ENCODE measurements around the gene ADCY6.

ADCY6 gene

DNA sequence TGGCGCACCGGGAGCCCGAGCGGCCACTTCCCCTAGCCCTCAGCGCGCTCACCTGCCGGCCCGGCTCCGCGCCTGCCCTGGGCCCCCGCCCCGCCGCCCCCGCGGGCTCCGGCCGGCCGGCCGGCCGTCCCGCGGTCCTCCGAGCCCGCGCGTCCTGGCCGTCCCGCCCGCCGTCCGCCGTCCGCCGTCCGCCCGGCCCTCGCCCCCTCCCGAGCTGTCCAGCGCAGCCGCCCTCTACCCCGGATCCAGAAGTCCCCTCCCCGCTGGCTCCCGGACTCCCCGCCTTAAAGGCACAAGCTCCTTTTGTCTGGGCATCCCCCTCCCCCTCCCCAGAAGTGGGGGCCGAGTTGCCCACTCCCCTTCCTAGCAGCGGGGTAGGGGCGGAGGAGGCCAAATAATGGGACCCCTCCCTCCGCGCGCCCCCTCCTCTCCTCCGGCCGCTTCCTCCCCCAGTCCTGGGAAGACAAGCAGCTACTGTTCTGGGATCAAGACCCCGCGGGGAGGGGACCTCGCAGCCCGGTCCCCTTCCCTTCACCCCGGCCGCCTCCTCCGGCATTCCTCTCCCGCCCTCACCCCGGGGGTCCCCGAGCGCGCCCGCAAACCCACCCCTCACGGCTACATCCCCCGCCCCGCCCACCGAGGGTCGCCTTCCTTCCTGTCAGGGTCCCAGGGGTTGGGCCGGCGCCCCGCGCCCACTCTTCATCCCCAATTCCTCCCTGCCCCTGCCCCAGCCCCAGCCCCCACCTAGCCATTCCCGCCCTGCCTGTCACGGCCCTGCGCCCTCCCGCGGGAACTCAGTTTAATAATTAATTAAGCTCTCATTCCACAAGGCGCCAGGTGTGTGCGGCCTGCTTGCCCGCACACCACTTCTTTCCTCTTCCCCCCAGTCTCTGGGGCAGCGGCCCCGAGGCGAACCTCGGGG lies at the start of gene ADCY6:
Gene ADCY6, minus strand, starts transcription at position 236 of the 922 bp plus-strand sequence. CDS start 5,655 bp downstream, outside the sequence.
- peak; percentile 92 for DNase-seq (ENCODE audit: low spot score)

DNA sequence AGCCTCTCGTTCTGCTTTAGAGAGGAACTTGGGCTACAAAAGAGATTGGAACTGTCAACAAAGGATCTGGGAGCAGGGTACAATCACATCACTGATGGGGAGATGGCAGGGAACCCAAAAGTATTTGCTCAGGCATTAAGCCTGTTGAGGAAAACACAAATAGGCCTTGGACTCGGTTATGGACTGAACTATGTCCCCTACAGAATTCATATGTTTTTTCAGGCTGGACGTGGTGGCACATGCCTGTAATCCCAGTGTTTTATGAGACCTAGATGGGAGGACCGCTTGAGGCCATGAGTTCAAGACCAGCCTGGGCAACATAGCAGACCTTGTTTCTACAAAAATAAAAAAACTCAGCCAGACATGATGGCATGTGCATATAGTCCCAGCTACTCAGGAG lies 49.2 kb upstream of the ADCY6 start:
- DNase-seq (ENCODE audit: low spot score), result no peak

DNA sequence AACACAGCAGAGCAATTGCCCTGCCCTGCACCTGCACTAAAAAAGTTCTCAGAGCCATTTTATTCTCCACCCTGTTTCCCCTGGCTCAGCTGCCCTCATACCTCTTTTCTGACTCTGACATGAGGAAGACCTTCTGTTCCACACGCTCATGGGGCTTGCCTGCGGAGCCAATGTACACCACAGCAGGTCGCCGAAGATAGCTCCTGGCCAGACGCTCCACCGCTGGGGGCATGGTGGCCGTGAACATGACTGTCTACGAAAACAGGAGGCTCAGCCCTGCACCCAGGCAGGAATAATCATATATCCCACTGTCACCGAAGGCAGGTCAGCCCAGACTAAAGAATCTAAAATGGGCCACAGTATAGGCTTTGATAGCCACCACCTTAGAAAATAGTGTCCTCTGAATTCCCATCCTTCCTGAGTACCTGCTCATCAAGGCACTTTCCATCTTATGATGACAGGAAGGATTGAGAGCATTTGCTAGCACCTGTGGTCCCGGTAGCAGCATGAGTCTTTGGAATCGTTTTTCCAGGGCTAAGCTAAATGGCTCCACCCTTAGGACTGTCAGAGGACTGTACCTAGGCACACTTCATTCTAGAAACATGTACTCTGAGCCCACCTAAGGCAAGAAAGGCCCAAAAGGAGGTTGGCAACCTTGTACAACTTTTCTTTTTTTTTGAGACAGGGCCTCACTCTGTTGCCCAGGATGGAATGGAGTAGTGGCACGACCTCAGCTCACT lies 43.6 kb upstream of the ADCY6 start:
- no peak for DNase-seq (ENCODE audit: low spot score)

DNA sequence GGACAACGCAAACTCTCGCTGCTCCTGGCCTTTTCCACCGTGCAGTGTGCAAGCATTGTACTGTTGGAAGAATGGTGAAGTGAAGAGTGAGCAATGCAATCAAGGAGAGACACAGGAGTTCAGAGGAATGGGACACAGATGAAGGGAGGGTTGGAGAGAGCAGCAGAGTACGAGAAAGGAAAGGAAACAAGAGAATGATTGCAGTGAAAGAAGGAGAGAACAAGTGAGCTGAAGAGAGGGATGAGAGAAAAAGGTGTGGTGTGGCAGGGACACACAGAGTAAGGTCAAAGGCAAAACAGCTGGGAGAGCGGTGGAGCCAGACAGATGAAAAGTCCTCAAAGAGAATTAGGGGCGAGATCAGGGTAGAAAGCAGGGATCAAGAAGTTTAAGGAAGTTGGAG lies 42.4 kb upstream of the ADCY6 start:
- no peak for DNase-seq (ENCODE audit: low spot score)

DNA sequence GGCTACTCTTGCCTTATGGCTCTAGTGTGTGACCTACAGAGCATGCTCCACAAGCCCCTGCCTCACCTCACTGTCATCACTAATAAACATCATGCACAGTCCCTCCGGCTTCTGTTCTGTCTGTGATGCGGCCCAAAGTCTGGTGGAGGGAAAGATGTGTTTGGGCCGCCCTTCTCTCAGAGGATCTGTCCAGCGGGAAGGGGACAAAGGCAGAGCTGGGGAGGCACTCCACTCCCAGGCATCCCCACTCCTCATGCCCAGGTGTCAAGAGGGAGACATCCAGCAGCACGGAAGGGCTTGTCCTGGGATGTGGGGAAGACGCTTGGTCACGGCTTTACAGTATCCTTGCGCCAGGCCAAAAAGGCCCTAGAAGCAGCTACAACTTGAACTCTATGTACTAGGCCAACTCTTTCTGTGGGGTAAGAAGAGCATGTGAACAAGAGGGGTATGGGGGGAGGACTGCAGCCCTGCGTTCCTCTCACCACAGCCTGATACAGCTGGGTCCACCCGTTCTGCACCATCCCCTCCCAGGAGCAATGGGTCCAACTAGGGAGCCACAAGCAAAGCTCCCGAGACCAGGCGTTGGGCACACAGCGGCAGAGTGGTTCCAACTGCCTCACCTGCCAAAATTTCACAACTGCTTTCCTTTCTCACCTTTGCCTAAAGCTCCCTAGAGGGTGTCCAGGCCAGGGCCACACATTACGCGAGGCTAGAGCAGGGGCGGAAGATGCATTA lies 40.1 kb upstream of the ADCY6 start:
- DNase-seq (ENCODE audit: low spot score), result no peak

DNA sequence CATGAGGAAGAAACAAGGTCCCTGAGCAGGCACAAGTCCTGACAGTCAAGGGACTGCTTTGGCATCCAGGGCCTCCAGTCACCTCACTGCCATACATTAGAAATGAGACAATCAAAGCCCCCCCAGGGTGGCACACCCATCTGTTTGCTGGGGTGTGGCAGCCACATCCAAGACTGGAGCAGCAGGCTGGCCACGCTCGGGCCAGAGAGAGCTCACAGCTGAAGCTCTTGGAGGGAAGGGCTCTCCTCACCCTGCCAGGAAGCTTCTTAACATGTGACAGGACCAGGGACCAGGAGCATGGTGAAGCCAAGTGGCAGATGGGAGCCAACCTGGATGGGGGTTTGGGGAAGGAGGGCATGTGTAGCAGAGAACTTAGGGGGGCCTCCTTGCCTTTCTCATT lies 39.4 kb upstream of the ADCY6 start:
- no peak for DNase-seq (ENCODE audit: low spot score)

DNA sequence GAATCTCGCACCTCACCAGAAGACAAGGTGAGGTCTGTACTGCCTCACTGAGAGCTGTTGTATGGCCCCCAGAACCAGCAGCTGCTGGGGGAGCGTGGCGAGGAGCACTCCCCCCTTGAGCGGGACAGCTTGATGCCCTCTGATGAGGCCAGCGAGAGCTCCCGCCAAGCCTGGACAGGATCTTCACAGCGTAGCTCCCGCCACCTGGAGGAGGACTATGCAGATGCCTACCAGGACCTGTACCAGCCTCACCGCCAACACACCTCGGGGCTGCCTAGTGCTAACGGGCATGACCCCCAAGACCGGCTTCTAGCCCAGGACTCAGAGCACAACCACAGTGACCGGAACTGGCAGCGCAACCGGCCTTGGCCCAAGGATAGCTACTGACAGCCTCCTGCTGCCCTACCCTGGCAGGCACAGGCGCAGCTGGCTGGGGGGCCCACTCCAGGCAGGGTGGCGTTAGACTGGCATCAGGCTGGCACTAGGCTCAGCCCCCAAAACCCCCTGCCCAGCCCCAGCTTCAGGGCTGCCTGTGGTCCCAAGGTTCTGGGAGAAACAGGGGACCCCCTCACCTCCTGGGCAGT lies 38.7 kb upstream of the ADCY6 start:
- DNase-seq (ENCODE audit: low spot score), result no peak

DNA sequence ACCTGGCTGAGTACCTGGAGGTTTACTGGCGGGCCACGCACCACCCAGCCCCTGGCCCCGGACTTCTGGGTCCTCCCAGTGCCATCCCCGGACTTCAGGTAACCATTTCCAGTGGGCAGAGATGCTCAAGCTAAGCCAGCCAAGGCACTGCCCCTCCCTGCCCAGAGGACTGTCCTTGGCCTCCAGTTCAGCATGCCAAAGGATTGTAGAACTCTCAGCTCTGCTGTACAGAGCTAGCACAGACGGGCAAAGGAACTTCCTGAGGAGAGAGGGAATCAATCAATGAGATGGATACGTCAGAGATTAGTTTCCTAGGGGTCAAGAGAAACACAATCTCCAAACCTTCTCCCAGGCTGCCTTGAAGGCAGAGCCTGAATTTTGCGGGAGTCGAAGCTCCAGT lies 38.1 kb upstream of the ADCY6 start:
- DNase-seq (ENCODE audit: low spot score), result no peak

DNA sequence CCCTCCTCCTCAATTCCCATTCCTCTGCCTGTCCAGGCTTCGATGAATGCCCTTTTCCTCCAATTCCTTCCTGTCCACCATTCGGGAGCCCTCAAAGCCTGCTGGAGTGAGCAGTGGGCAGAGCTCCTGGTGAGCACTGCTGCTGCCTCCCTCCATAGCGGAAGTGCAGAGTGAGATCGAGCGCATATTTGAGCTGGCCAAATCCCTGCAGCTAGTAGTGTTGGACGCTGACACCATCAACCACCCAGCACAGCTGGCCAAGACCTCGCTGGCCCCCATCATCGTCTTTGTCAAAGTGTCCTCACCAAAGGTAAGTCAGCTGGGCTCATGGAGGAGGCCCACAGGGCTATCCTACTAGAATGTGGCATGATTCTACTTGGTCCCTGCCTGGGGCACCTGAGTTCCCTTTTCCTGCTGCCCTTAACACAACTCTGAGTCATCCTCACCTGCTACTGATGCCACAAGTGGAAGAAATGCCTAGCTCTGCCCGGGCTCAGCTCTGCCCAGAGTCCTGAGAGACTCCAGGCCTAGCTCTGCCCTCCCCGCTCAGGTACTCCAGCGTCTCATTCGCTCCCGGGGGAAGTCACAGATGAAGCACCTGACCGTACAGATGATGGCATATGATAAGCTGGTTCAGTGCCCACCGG lies 37.4 kb upstream of the ADCY6 start:
- DNase-seq (ENCODE audit: low spot score), result no peak

DNA sequence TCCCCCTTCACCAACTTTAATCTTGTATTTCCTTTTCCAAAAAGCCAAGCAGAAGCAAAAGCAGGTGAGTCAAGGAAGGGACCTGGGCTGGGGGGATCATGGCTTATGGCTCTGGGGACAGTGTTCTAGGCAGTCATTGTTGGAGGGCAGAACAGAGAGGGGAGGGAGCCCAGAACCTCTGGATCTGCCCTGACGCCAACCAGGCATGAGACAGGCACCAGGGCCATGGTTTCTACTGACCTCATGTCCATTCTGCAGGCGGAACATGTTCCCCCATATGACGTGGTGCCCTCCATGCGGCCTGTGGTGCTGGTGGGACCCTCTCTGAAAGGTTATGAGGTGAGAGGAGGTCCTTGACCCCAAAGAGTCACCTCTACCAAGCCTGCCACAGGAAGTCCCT lies 36.0 kb upstream of the ADCY6 start:
- no peak for DNase-seq (ENCODE audit: low spot score)

DNA sequence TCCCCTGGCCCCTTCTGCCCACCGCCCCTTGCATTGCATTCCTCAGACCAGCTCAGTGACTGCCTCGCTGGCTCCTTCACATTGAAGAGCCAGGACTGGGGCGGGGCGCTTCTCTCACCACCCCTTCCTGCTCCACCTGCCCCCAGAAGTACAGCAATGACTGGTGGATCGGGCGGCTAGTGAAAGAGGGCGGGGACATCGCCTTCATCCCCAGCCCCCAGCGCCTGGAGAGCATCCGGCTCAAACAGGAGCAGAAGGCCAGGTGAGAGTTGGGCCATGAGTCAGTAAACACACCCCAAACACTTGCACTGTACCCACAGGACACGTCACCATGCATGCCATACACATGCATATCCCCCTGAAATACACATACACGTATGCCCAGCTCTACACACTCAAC lies 35.2 kb upstream of the ADCY6 start:
- DNase-seq (ENCODE audit: low spot score), result no peak

DNA sequence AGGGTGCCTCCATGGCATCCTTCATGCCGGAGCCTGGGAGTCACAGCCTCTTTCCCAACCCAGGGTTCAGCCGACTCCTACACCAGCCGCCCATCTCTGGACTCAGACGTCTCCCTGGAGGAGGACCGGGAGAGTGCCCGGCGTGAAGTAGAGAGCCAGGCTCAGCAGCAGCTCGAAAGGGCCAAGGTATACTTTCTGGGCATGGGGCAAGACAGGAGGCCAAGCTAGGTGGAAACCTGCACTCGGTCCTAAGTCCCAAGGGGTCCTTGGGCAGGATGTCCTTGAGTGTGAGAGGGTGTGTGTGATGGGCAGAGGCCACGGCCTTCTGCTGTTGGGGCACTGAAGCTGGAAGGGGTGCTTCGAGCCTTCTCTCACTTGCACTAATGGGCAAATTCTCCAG lies 34.4 kb upstream of the ADCY6 start:
- DNase-seq (ENCODE audit: low spot score), result no peak

DNA sequence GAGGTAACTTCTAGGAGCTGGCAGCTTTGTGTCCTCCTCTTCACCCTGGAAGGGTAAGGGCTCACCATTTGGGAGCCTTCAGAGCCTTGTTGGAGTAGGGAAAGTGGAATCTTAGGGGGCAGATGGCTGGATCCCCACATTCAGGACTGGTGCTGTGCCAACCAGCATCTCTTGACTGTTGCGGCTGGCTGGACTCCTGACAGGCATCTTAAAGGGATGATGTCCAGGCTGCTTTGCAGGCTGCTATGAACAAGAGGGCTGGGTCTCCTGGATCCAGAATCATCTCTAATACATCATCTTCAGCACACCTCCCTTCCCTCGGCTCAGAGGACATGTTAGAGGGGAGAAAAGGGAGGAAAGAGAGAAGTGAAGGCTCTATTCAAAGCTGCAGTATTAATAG lies 33.8 kb upstream of the ADCY6 start:
- DNase-seq (ENCODE audit: low spot score), result no peak

DNA sequence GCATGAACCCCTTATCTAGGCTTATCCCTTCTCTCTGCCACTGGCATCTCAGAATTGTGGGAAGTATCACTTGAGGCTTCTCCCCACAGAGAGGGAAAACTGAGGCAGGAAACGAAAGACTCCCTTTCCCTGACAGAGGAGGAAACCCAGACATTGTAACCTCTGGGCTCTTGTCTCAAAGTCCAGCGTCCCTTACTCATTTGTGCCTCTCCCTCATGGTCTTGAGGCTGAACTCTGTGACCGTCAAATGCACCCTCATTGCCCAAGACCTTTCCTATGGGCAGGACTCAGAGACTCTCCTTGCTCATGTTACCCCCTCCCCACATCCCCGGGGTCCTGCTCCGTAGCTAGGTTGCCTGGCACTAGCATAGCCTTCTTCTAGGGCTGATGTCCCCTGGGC lies 33.2 kb upstream of the ADCY6 start:
- DNase-seq (ENCODE audit: low spot score), result no peak

DNA sequence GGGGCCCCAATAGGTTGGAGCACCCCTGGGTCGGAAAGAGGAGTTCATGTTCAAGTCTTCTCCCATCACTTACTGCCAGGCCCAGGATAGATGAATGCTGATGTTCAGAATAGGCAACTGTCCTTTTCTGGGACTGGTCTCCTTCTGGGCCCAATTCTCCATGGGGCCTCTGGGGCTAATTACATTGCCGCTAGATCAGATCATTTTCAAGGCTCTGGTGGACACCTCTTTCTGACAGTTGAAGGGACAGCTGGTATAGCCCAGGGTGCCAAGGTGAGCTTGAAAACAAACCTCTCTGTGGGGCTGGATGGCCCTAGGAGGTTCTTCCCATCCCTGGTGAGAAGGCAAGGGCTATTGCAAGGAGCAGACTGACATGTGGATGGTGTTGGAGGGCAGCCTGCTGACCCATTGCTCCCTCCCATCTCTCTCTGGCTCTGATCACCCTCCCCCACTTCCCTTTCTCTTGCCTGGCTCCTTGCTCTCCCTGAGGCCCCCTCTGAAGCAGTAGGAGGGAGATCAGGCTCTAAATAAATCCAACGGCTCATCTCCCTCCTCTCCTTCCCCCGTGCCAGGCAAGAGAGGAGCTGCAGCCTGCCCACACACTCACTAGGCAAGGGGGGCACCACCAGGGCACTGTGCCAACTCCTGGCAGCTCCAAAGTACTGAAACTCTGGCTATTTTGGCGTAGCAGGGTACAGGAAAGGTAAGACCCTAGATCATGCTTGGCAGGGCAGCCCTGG lies 31.3 kb upstream of the ADCY6 start:
- DNase-seq (ENCODE audit: low spot score), result no peak

DNA sequence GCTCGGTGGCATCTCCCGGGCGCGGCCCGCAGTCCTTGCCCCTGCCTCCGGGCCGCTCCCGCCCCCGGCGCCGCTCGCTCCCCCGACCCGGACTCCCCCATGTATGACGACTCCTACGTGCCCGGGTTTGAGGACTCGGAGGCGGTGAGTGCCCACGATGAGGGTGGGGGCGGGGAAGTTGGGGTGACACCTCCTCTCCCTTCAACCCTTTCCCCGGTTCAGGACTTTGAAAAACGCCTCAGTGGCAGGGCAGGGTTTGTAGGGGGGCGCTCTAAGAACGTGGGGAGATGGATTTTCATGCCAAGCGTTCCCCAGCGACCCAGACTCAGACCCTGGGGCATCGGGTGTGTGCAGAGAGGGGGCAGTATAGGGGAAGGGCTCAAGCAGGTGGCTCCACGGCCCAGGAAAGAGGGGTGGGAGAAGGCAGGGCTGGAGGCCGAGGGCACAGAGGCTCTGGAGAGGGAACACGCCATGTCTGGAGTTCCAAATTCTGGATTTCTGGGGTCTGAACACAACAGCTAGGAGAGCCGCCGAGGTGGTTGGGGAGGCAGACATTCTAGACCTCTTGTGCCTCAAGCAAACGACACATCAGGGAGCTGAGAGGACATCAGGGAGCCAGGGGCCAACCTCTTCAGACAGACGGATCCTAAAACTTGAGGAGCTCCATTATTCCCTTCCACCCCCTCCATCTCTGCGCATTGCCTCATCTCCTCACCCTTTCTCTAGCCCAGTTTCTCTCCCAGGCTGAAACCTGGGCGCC lies 30.1 kb upstream of the ADCY6 start:
- DNase-seq (ENCODE audit: low spot score), result no peak

DNA sequence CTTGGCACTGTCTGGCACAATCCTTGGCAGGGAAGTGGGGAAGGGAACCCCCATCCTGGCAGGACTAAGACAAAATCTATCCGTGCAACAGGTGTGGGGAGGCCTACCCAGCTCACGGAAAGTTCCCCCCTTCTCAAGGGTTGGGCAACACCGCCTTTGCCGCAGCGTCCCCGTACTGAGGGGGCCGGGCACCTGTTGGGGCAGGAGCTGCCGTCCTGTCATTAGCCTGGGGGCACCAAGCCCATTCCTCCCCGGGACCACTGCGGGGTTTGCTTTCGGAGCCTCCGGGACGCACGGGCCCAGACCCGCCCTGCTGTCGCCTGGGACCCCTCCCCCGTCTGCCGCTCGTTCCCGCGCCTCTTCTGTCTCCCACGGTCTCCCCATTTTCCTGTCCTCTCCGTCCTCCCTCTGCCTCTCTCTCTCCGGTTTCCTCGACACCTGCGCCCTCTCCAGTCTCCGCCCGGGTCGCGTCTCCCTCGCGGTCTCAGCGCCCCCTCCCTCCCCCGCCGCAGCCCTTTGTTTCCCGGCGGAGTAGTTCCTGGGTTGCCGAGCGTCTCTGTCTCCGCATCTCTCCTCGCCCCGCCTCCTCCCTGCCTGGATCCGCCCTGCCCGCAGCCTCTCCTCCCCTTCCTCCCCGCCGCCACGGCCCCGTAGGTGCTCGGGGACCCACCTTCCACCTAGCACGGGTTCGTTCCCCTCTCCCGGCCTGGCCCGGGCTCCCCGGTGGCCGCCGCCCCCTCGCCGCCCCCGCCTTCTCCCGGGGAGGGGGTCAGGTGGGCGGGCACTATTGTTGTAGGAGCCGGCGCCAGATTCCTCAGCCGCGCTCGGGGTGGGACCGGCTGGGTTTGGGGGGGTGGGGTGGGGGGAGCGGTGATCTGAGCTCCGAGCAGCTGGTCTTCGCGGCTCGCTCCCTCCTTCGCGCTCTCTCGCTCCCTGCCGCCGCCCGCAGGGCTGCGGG lies 29.3 kb upstream of the ADCY6 start, which contains the start of gene CACNB3:
Gene CACNB3, plus strand, starts transcription at position 624 of the 958 bp plus-strand sequence. CDS start 434 bp downstream, outside the sequence.
- peak; percentile 94 for DNase-seq (ENCODE audit: low spot score)

DNA sequence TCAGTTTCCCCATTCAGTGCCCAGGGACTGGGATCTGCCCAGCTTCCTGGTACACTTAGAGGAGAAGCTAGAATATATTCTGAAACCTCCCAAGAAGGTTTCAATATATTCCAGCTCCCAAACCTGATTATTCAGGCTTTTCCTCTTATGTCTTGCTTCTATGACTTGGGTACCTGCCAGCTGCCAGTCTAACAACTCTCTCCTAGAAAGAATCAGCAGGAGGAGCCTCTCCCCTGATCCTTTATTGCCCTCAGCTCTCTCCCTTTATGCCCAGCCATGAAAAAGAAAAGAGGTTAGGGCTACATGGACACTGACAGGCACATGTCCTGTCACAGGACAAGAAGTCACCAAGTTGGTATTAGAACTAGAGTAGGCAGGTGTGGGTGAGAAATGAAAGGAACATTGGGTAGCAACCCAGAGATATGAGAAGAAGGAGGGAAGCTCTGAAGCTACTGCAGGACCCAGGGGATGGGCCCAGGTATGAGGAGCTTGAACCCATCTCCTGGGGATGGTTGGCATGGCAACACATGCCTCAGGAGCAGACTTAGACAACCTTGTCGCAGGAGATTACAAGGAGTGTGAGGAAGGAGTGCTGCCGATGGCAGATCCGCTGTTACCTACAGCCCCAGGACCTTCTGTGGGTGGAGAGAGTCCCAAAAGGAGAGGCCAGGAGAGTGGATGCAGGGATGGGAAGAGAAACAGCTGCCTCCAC lies 27.4 kb upstream of the ADCY6 start:
- DNase-seq (ENCODE audit: low spot score), result no peak

Measured in ecto neural progenitor cell (in vitro differentiated cells).